NCI-H1694 (cell line): ENCODE data around the gene PPARA.

ENCODE experiments used
- DNase-seq: peaks from one replicate; lab custom pipeline; 2025; lab: John Stamatoyannopoulos, UW

Gene PPARA

DNA sequence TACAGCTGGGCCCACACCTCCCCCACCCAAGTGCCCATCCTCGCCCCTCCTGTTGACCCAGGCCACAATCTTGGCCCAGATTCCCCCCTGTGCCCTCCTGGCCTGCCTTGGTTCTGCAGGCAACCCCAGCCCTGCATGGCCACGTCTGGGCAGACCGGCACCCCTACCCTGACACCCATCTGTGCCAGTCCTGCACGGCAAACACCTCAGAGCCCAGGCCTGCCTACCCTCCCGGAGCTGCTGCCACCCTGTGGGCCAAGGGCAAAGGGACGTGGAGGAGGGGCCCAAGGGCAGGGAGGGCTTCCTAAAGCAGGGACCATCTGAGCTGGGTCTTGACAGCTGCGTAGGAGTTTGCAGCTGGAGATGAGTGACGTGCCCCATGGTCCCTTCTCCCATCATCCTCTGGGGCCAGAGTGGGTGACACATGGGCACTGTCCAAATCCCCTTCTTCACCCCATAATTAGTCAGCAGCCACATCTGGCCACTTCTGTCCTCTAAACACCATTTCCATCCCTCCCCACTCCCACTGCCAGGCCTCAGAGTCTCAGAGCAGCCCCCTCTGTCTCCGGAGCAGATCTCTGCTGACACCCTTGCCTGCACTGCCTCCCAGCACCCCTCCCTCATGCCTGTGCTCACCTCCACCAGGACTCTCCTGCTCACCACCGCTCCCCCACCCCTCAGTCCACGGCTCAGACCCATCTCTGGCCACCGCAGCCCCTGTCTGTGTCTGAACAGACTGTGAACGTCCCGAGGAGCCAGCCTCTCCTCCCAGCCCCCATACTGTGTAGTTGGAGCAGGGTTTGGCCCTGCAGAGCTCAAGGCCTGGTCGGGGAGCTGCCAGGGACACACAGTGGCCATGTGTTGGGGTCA lies 35.6 kb upstream of the PPARA start:
- DNase-seq = no peak

DNA sequence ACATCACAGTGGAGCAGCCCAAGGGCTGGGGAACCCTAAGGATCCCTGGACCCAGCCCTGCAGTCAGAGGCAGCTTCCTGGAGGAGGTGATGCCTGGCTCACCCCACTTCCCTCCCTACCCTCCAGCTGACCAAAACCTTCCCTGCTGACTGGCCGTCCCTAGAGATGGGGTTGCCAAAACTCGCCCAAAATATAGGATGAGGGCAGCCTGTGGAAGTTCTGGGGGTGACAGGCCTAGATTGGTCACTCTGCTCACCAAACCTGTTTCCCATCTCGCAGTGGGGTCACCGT lies 35.0 kb upstream of the PPARA start:
- no peak for DNase-seq

DNA sequence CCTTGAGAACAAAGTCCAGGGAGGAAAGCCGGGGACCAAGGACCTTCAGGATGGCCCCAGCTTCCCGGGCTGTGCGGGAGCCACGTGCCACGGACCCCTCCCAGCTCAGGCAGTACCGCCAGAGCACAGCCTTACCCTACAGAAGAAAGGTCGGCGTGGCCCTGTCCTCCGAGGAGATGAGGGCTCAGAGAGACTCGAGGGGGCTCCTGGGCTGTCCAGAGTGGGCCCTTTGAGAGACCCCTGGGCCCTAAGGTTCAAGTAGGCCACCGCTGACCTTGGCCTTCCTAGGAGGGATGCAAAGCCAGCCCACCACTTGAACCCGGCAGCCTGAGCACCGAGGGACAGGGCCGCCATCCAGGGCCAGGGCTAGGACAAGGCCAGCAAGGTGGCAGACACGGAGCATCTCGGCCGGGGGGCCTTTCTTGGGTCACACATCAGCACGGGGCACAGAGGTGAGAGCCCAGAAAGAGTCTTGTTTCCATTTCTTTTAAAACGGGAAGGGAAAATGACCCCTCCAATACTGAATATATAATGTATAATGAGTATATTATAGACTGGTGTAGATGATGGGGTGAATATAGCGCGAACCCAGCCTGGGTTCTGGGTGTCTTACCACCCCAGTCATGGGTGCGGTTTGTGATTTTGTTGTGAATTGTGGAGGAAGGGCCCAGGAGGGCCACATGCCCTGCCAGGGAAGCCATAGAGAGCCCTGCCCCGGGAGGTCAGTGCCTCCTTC lies 34.4 kb upstream of the PPARA start:
- no peak for DNase-seq

- no peak for DNase-seq
Observed at GRCh38 chr22:46116491-46116958, 33.8 kb upstream of the PPARA start.

DNA sequence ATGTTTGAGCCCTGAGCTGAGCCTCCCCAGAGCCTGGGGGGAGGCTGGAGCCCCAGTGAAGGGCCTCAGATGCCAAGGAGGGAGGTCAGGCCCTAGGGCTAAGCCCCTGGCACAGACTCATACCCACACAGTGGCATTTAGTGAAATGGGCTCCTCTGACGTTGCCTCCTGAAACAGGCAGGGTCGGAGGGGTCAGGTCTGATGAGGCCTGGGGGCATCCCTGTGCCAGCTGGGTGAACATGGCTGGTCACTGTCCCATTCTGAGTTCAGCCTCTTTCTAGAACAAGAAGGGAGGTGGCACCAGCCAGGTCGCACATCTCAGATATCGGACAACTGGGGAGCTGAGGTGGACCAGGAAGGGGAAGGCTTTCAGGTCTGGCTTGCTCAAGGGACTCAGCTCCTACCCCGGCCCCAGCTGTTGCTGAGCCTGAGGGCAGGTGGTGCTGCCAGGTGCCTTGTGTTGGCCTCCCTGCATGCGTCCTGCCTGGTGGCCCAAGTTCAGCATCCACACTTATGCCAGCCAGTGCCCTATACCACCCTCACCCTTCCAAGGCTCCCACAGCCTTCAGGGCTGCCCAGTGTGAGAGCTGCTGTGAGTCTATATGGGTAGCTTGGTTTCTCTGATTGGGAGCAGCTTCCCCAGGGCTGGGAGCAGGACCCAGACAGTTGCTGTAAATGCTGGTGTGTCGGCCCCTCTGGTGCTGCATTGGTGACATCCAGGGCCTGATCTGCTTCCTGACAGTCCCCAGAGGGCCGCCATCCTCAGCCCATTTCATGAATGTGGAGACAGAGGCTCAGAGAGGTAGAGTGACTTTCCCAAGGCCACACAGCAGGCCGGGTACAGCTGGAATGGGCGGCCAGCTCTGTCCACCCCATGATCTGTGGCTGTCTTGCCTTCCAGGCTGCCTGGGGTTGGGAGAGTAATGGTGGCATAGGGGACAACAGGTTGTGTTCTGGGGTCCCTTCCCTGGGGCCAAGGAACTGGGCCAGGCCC lies 32.8 kb upstream of the PPARA start:
- no peak for DNase-seq

GRCh38 chr22:46119093-46119728 lies 31.1 kb upstream of the PPARA start:
- DNase-seq = no peak

- DNase-seq = no peak
Observed at GRCh38 chr22:46119729-46120419, 30.5 kb upstream of the PPARA start.

GRCh38 chr22:46120420-46120737 lies 29.9 kb upstream of the PPARA start:
- DNase-seq = no peak

GRCh38 chr22:46121079-46121478 lies 29.2 kb upstream of the PPARA start:
- DNase-seq = no peak

DNA sequence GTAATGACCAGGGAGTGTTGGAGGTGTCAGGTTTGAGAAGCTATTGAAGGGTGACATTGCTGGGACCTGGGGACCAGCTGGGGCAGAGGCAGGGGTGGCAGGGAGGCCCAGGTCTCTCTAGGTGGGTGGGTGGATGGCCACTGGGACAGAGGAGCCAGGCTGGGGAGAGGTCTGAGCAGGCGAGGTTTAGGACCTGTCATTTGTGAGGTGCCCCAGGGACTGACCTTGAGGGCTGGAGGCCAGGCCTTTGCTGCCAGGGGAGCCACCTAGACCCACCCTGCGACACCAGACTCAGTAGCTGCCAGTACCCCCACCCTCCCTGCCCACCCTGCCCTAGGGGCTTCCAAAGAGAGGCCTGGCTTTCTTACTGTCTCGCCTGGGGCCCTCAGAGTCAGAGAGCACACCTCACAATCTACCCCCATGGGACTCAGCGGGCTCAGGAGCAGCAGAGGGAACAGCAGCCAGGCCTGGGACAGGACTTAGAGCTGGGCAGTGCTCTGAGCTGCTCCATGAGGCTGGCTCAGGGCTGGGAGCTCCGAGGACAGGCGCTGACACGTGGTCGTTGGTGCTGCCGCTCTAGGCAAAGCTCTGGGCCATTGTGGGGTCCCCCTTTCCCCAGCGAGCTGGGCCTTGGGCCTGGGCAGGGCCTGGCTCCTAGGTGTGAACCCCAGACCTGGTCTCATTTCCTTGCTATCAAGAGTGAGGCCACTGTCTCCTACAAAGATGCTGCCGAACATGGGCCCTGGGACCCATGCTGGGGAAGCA lies 28.6 kb upstream of the PPARA start:
- no peak for DNase-seq

DNA sequence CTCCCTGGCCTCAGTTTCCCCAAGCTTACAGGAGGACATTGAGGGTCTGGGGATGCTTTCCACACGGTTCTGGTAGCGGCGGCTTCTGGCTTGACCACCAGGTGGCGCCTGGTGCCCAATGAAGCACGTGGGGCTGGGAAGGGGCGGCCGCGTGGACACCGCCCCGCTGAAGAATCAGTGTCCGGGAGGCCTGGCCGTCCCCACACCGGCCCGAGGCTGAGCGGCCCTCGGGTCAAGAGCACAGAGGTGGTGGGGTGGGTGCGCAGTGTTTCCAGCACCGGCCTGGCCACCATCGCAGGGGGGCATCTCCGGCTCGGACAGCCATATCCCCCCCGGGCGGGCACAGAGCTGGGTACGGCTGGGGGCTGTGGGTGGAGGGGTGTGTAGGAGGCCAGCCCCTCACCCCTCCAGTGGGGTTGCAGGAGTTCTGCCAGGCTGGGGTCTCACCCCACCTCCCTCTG lies 27.8 kb upstream of the PPARA start:
- DNase-seq = no peak

- DNase-seq = no peak
Observed at GRCh38 chr22:46122980-46123693, 27.2 kb upstream of the PPARA start.

DNA sequence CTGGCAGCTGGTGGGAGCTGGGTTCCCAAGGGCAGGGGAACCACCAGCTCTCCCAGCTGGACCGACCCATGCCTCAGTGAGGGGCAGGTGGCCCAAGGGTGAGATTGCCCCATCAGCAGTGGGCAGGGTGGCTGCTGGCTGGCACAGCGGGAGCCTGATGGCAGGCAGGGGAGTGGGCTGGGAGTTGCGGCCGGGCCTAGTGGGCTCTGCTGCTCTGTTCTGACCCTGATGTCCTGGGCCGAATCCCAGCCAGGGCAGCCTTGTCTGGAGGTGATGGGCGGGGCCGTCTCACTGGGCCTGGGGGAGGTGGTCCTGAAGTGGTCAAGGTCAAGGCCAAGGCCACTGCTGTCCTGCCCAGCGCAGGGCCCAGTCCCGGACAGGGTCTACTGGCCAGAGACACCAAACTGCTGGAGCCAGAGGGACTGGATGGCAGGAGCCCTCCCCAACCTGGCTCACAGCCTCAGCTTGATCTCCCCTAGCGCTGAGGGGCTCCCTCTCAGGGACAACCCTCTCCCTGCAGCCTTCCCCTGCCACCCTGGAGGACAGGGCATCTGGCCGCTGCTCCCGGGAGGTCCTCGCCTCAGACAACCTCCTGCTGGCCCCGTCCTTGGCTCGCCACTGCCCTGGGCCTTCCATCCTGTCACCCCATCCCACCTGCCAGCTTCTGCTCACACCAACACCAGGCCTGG lies 26.5 kb upstream of the PPARA start:
- no peak for DNase-seq

GRCh38 chr22:46124383-46125144 lies 25.8 kb upstream of the PPARA start:
- DNase-seq = no peak

DNA sequence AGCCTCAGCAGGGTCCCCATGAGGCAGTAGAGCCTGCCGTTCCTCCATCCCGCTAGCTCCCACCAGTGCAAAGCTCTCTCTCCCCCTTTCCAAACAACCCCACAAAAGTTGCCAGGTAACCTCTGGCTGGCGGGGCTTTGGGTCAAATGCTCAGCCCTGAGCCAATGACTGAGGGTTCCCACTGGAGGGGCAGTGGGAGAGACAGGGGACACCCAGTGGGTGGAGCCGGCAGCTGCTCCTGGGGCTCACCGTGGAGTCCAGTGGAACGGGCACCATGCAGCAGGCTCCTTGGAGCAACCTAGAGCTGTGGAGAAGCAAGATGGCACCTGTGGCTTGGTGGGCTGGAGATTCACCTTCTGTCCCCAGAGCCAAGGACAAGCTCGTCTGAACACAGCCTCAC lies 25.0 kb upstream of the PPARA start:
- DNase-seq = no peak

DNA sequence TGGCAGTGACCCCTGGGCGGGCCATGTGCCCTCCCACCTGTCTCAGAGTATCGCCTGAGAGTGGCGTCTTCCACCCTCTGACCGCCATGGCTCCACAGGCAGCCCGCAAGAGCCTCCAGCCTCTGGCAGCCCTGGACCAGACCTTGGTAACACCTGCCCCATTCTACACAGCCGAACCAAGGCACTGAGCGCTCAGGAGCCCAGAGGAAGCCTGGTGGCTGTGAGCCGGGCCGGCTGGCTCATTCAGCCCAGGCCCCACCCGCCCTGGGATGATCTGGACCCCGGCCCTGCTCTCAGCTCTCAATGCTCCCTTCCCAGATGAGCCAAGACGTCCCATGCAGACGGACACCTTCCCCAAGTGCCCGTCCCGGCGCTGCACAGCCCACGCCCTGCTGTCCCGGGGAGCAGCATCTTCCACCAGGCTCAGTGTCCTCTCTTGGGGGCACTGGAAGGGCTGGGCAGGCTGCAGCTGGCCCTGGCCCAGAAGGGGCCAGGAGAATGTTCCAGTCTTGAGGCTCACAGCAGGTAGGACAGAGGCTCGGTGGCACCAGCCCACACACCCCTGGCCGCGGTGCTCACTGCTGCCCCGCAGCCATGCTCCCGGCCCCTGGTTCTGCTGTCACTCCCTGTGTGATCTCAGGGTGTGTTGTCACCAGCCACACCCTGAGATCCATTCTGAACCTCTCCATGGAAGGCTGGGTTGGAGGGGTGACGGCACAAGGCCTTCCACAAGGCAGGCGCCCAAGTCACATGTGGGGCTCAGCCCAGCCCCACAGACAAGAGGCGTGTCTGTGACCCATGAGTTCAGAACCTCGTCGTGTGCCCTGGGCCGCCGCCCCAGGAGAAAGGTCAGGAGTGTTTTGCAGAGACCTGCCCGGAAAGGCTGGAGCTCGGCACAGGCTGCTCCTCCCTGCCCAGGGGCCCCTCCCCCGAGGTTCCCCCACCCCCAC lies 24.2 kb upstream of the PPARA start:
- no peak for DNase-seq

DNA sequence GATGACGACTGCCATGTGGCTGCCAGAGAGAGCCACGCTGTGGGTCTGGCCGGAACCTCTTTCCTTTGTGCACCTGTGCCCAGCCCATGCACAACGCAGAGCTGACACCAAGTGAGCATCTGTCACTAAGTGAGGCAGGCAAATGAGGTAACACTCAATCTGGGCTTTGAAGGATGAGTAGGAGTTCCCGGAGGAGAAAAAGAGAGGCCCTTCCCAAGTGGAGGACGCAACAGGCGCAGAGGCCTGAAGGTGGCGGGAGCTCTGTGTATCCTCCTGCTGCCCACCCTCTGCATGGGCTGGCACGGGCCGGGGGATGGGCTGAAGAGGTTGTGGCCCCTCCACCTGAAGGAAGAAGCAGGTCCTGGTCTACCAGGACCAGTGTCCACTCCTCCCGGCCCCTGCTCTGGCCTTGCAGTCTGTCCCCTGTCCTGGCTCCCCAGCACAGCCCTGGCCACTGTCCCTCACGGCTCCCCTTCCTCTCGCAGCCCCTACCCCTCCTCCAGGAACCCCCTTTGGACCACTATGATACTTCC lies 23.4 kb upstream of the PPARA start:
- no peak for DNase-seq
